ENCODE results near the gene CREB1. TPM values are rescaled to one million over a fixed set of nuclear protein-coding genes. Genes with fewer than 3 reads are reported as not detected.

The CREB1 gene
- total RNA-seq, 1 donor from 2014 or later: 71.3 TPM

Other genes starting within 250 kb of the CREB1 start
- gene METTL21A, start 95.4 kb downstream of the CREB1 start, total RNA-seq: 12.7 TPM
- 25.6 TPM for gene CCNYL1, start 181.7 kb downstream of the CREB1 start, total RNA-seq
- 37.1 TPM for gene FZD5, start 239.9 kb downstream of the CREB1 start, total RNA-seq